Activated CD8-positive, alpha-beta memory T cell treated with anti-CD3 and anti-CD28 coated beads, Interleukin-2, amount 10 ng/mL, durations not matched to agents 7 days and 5 days (primary cell): Measurements from ENCODE around the gene IGSF21. TPM values are rescaled to one million over a fixed set of nuclear protein-coding genes. Genes with fewer than 3 reads are reported as not detected.
"Not testable (repeated sequence)": the region's sequence is repeated elsewhere in the genome, so short reads cannot be mapped to it uniquely, and the experiment has no call there.

Source experiments
- ATAC-seq: fragments of 150-1000 bp; cut with Tn5 transposase; one replicate; pipeline ENCODE4 v1.10.0; 2021; ENCODE audit warnings: moderate library complexity
- CTCF ChIA-PET: fragments of 350-600 bp; sonication (Branson Sonifier 250); formaldehyde crosslinking; loops from one replicate; lab custom pipeline; 2021; ENCODE audit warnings: antibody characterized with exemption; lab: Charles Lee
- DNase-seq: peaks from one replicate; pipeline ENCODE4 v3.0.0-alpha.2; 2020
- H3K27ac Mint-ChIP-seq: one replicate; pipeline ENCODE4 v1.8.0; 2021; ENCODE audit warnings: mild to moderate bottlenecking, mixed read lengths
- H3K27me3 Mint-ChIP-seq: one replicate; pipeline ENCODE4 v1.8.0; 2021; ENCODE audit warnings: mixed read lengths
- H3K36me3 Mint-ChIP-seq: one replicate; pipeline ENCODE4 v1.8.0; 2021; ENCODE audit warnings: mild to moderate bottlenecking, mixed read lengths
- H3K4me1 Mint-ChIP-seq: one replicate; pipeline ENCODE4 v1.8.0; 2021; ENCODE audit warnings: mixed read lengths
- H3K4me3 Mint-ChIP-seq: one replicate; pipeline ENCODE4 v1.8.0; 2021; ENCODE audit warnings: mild to moderate bottlenecking, moderate library complexity, mixed read lengths
- H3K9me3 Mint-ChIP-seq: one replicate; pipeline ENCODE4 v1.8.0; 2022; ENCODE audit warnings: low read depth, mixed read lengths
- total RNA-seq, 2 experiments: library from RNA; stranded (reverse); gene quantifications; one replicate each; pipeline ENCODE4 v1.2.3, GENCODE V29; 2021

IGSF21 gene
- total RNA-seq, 2 experiments from 2014 or later = not detected

- no peaks in the 10 kb centered on the region for H3K27me3 Mint-ChIP-seq
- H3K4me3 Mint-ChIP-seq = no peak overlapping the region
- no peak overlapping the region for H3K27ac Mint-ChIP-seq
- DNase-seq (no peak), ATAC-seq (no peak)
- no peaks in the 10 kb centered on the region for H3K4me1 Mint-ChIP-seq
- no peaks in the 10 kb centered on the region for H3K9me3 Mint-ChIP-seq
- CTCF ChIA-PET = no interaction called here
- no peaks in the 10 kb centered on the region for H3K36me3 Mint-ChIP-seq
Measured at GRCh38 chr1:18148461-18148860, 40.9 kb downstream of the IGSF21 start.

- H3K9me3 Mint-ChIP-seq = no peaks in the 10 kb centered on the region
- H3K27ac Mint-ChIP-seq = no peak overlapping the region
- no peaks in the 10 kb centered on the region for H3K36me3 Mint-ChIP-seq
- H3K4me3 Mint-ChIP-seq = no peak overlapping the region
- ATAC-seq (no peak), DNase-seq (no peak)
- no peaks in the 10 kb centered on the region for H3K4me1 Mint-ChIP-seq
- no peaks in the 10 kb centered on the region for H3K27me3 Mint-ChIP-seq
- CTCF ChIA-PET = no interaction called here
Measured at GRCh38 chr1:18149027-18149641, 41.5 kb downstream of the IGSF21 start.

GRCh38 chr1:18151436-18152122 lies 44.0 kb downstream of the IGSF21 start:
- no peaks in the 10 kb centered on the region for H3K4me1 Mint-ChIP-seq
- H3K27ac Mint-ChIP-seq = no peak overlapping the region
- no peaks in the 10 kb centered on the region for H3K9me3 Mint-ChIP-seq
- DNase-seq (no peak), ATAC-seq (no peak)
- CTCF ChIA-PET = no interaction called here
- no peak overlapping the region for H3K4me3 Mint-ChIP-seq
- no peaks in the 10 kb centered on the region for H3K27me3 Mint-ChIP-seq
- no peaks in the 10 kb centered on the region for H3K36me3 Mint-ChIP-seq

- H3K27ac Mint-ChIP-seq = no peak overlapping the region
- H3K36me3 Mint-ChIP-seq = no peaks in the 10 kb centered on the region
- no peaks in the 10 kb centered on the region for H3K9me3 Mint-ChIP-seq
- DNase-seq (no peak), ATAC-seq (no peak)
- H3K4me1 Mint-ChIP-seq = no peaks in the 10 kb centered on the region
- CTCF ChIA-PET = no interaction called here
- H3K27me3 Mint-ChIP-seq = no peaks in the 10 kb centered on the region
- no peak overlapping the region for H3K4me3 Mint-ChIP-seq
Measured at GRCh38 chr1:18154430-18155194, 47.0 kb downstream of the IGSF21 start.

GRCh38 chr1:18155881-18156385 lies 48.3 kb downstream of the IGSF21 start:
- H3K27me3 Mint-ChIP-seq = no peaks in the 10 kb centered on the region
- H3K4me3 Mint-ChIP-seq = no peak overlapping the region
- no peak for ATAC-seq
- no peaks in the 10 kb centered on the region for H3K4me1 Mint-ChIP-seq
- DNase-seq = no peak
- H3K36me3 Mint-ChIP-seq = no peaks in the 10 kb centered on the region
- H3K9me3 Mint-ChIP-seq = no peaks in the 10 kb centered on the region
- CTCF ChIA-PET = no interaction called here
- H3K27ac Mint-ChIP-seq = no peak overlapping the region

- Mint-ChIP-seq H3K27ac (no peak overlapping the region), H3K36me3 (no peaks in the 10 kb centered on the region), H3K27me3 (no peaks in the 10 kb centered on the region), H3K4me3 (no peak overlapping the region), H3K9me3 (no peaks in the 10 kb centered on the region), H3K4me1 (no peaks in the 10 kb centered on the region)
- ATAC-seq = no peak
- DNase-seq = no peak
- CTCF ChIA-PET = no interaction called here
Measured at GRCh38 chr1:18157352-18157751, 49.8 kb downstream of the IGSF21 start.

- H3K9me3 Mint-ChIP-seq = no peaks in the 10 kb centered on the region
- no peaks in the 10 kb centered on the region for H3K4me1 Mint-ChIP-seq
- H3K27ac Mint-ChIP-seq = no peak overlapping the region
- H3K4me3 Mint-ChIP-seq = no peak overlapping the region
- H3K36me3 Mint-ChIP-seq = no peaks in the 10 kb centered on the region
- DNase-seq (no peak), ATAC-seq (no peak)
- CTCF ChIA-PET = no interaction called here
- no peaks in the 10 kb centered on the region for H3K27me3 Mint-ChIP-seq
Measured at GRCh38 chr1:18157968-18158367, 50.4 kb downstream of the IGSF21 start.

- CTCF ChIA-PET = no interaction called here
- no peak overlapping the region for H3K27ac Mint-ChIP-seq
- no peaks in the 10 kb centered on the region for H3K9me3 Mint-ChIP-seq
- no peak for ATAC-seq
- H3K4me3 Mint-ChIP-seq = no peak overlapping the region
- no peaks in the 10 kb centered on the region for H3K4me1 Mint-ChIP-seq
- no peaks in the 10 kb centered on the region for H3K27me3 Mint-ChIP-seq
- DNase-seq = no peak
- H3K36me3 Mint-ChIP-seq = no peaks in the 10 kb centered on the region
Measured at GRCh38 chr1:18158714-18159113, 51.1 kb downstream of the IGSF21 start.

- no peaks in the 10 kb centered on the region for H3K4me1 Mint-ChIP-seq
- DNase-seq (no peak), ATAC-seq (no peak)
- H3K4me3 Mint-ChIP-seq = no peak overlapping the region
- no peaks in the 10 kb centered on the region for H3K9me3 Mint-ChIP-seq
- no peaks in the 10 kb centered on the region for H3K27me3 Mint-ChIP-seq
- H3K36me3 Mint-ChIP-seq = no peaks in the 10 kb centered on the region
- H3K27ac Mint-ChIP-seq = no peak overlapping the region
- CTCF ChIA-PET = no interaction called here
Measured at GRCh38 chr1:18160290-18160942, 52.8 kb downstream of the IGSF21 start.

- ATAC-seq (no peak), DNase-seq (no peak)
- Mint-ChIP-seq H3K27me3 (no peaks in the 10 kb centered on the region), H3K4me1 (no peaks in the 10 kb centered on the region), H3K36me3 (no peaks in the 10 kb centered on the region), H3K9me3 (no peaks in the 10 kb centered on the region), H3K27ac (no peak overlapping the region), H3K4me3 (no peak overlapping the region)
- CTCF ChIA-PET = no interaction called here
Measured at GRCh38 chr1:18161690-18162089, 54.1 kb downstream of the IGSF21 start.

- H3K4me1 Mint-ChIP-seq, H3K36me3 Mint-ChIP-seq, CTCF ChIA-PET, H3K27me3 Mint-ChIP-seq, DNase-seq, H3K4me3 Mint-ChIP-seq, H3K9me3 Mint-ChIP-seq, H3K27ac Mint-ChIP-seq, ATAC-seq: not testable (repeated sequence)
Measured at GRCh38 chr1:18165640-18166039, 58.0 kb downstream of the IGSF21 start.

- no peak for DNase-seq
- Mint-ChIP-seq H3K27me3 (no peaks in the 10 kb centered on the region), H3K36me3 (no peaks in the 10 kb centered on the region), H3K27ac (no peak overlapping the region), H3K4me3 (no peak overlapping the region), H3K9me3 (no peaks in the 10 kb centered on the region), H3K4me1 (no peaks in the 10 kb centered on the region)
- CTCF ChIA-PET = no interaction called here
- ATAC-seq = no peak
Measured at GRCh38 chr1:18166341-18166740, 58.7 kb downstream of the IGSF21 start.

- ATAC-seq (no peak), DNase-seq (no peak)
- H3K4me3 Mint-ChIP-seq = no peak overlapping the region
- no peaks in the 10 kb centered on the region for H3K36me3 Mint-ChIP-seq
- no peaks in the 10 kb centered on the region for H3K27me3 Mint-ChIP-seq
- CTCF ChIA-PET = no interaction called here
- no peak overlapping the region for H3K27ac Mint-ChIP-seq
- no peaks in the 10 kb centered on the region for H3K9me3 Mint-ChIP-seq
- no peaks in the 10 kb centered on the region for H3K4me1 Mint-ChIP-seq
Measured at GRCh38 chr1:18166929-18167328, 59.3 kb downstream of the IGSF21 start.
